ENCODE data around the gene OR14A16.

Gene OR14A16

GRCh38 chr1:247845011-247845692 is 21.2 kb upstream of the OR14A16 start:
- Histone ChIP-seq H3K4me1 (ENCODE audit: control insufficient read depth, insufficient read depth, low read length) (no peaks in the 10 kb centered on the region), H3K36me3 (ENCODE audit: control insufficient read depth in 2 of 2, insufficient read depth in 1 of 2, low read length in 2 of 2) (no peaks in the 10 kb centered on the region), H3K9me3 (ENCODE audit: control insufficient read depth, insufficient read depth, low read depth, low read length) (no peaks in the 10 kb centered on the region), H3K27ac (ENCODE audit: extremely low read depth, low read depth, low read length) (no peak overlapping the region), H3K4me3 (ENCODE audit: low read depth, low read length) (no peak overlapping the region)
- TF ChIP-seq REST (tag by site-specific recombination; IDR thresholded peaks at IDR 0.05): no peak
- TF ChIP-seq ZNF600 (tag by site-specific recombination; IDR thresholded peaks at IDR 0.05): no peak
- no peak for TF ChIP-seq INSM2 (tag by site-specific recombination; IDR thresholded peaks at IDR 0.05)
- no peak for TF ChIP-seq ZNF791 (tag by site-specific recombination; IDR thresholded peaks at IDR 0.05)
- TF ChIP-seq ZBTB10 (tag by site-specific recombination; IDR thresholded peaks at IDR 0.05): no peak
- TF ChIP-seq ZBTB20 (tag by site-specific recombination; IDR thresholded peaks at IDR 0.05): no peak
- TF ChIP-seq ZNF548 (tag by site-specific recombination; IDR thresholded peaks at IDR 0.05): no peak
- TF ChIP-seq ZNF677 (tag by site-specific recombination; IDR thresholded peaks at IDR 0.05): no peak
- TF ChIP-seq ZNF660 (tag by site-specific recombination; IDR thresholded peaks at IDR 0.05): no peak
- TF ChIP-seq ZNF560 (tag by site-specific recombination; IDR thresholded peaks at IDR 0.05; ENCODE audit: borderline replicate concordance): no peak
- no peak for TF ChIP-seq ZBTB11 (tag by site-specific recombination; conservative IDR thresholded peaks at IDR 0.05; ENCODE audit: low read depth)
- no peak for TF ChIP-seq ZNF202 (tag by site-specific recombination; IDR thresholded peaks at IDR 0.05; ENCODE audit: borderline replicate concordance)
- no peak for TF ChIP-seq ZNF571 (tag by site-specific recombination; IDR thresholded peaks at IDR 0.05)
- TF ChIP-seq KLF17 (tag by site-specific recombination; IDR thresholded peaks at IDR 0.05): no peak
- TF ChIP-seq ZNF529 (tag by site-specific recombination; IDR thresholded peaks at IDR 0.05; ENCODE audit: insufficient replicate concordance): no peak
- TF ChIP-seq ZNF830 (tag by site-specific recombination; IDR thresholded peaks at IDR 0.05; ENCODE audit: low read depth): no peak
- TF ChIP-seq ZBTB44 (tag by site-specific recombination; IDR thresholded peaks at IDR 0.05): no peak
- TF ChIP-seq ZNF239 (tag by site-specific recombination; IDR thresholded peaks at IDR 0.05): no peak
- TF ChIP-seq WT1 (tag by site-specific recombination; IDR thresholded peaks at IDR 0.05): no peak
- no peak for TF ChIP-seq SP2 (tag by site-specific recombination; IDR thresholded peaks at IDR 0.05)
- ChIA-PET CTCF (no interaction called here), POLR2A (no interaction called here)

All from HEK293 (cell line).